ENCODE data around the gene SLC46A2. TPM values are rescaled to one million over a fixed set of nuclear protein-coding genes. Genes with fewer than 3 reads are reported as not detected.

The SLC46A2 gene
- total and polyA plus RNA-seq, 2 of the 13 experiments (the other 11 are each of a cell fraction or from before 2014, with no cell fraction given), result not detected

DNA sequence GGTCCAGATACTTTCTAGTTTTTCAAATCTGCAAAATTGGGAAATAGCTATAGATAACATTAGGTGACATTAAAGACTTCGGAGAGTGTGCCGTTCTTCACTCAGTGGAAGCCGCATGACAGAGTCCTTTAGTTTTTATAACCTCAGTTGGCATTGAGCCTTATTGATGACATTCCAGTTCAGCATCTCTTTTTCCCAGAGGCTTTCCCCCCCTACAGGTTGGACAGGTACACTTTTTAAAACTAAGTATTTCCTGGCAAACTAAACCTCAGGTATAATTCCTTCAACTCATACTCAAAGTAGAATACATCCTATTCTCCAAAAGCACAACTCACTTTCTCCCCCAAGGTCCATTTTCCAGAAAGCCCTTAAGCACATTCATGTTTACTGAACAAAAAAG is 58.7 kb downstream of the SLC46A2 start:
- H3K9ac ChIP-seq (ENCODE audit: insufficient read depth, low read depth, low read length), result no peak overlapping the region
- FAIRE-seq (no peak), ATAC-seq (no peak), DNase-seq (ENCODE audit: low spot score) (no peak)
- H3K4me2 ChIP-seq (ENCODE audit: low read depth, low read length), result no peak overlapping the region
- no peaks in the 10 kb centered on the region for H4K20me1 ChIP-seq (ENCODE audit: insufficient read depth, low read length)
- intact Hi-C loops (cut with micrococcal nuclease; ENCODE audit: unreplicated experiment), result no loop called here
- H3K27me3 ChIP-seq (ENCODE audit: control insufficient read depth in 1 of 2, insufficient read depth in 2 of 2, low read length in 2 of 2), result no peaks in the 10 kb centered on the region
- peaks cover 2 to 14% of the 10 kb centered on the region in 2 experiments; a peak in 2 of 5 replicates for H3K36me3 ChIP-seq (replicated peaks in 1 of 2; ENCODE audit: control insufficient read depth in 1 of 2, insufficient read depth in 2 of 2, low read length in 2 of 2)
- H3K9me3 ChIP-seq (ENCODE audit: low read length), result no peaks in the 10 kb centered on the region
- POLR2A ChIA-PET, result no interaction called here
- in situ Hi-C loops (cut with HindIII; ENCODE audit: extremely low pct_ligation_motif_present, low pct_unique_long_range_greater_than_20kb), result no loop called here
- no peak for TF ChIP-seq EP300 (IDR thresholded peaks at IDR 0.05; ENCODE audit: low read depth in 2 of 2, low read length in 2 of 2)
- TF ChIP-seq EP300 (CRISPR knock-in tag; IDR thresholded peaks at IDR 0.05; ENCODE audit: borderline replicate concordance), result no peak
- TF ChIP-seq NKX3-1 (CRISPR knock-in tag; IDR thresholded peaks at IDR 0.05), result no peak
- TF ChIP-seq, protein P1, sequence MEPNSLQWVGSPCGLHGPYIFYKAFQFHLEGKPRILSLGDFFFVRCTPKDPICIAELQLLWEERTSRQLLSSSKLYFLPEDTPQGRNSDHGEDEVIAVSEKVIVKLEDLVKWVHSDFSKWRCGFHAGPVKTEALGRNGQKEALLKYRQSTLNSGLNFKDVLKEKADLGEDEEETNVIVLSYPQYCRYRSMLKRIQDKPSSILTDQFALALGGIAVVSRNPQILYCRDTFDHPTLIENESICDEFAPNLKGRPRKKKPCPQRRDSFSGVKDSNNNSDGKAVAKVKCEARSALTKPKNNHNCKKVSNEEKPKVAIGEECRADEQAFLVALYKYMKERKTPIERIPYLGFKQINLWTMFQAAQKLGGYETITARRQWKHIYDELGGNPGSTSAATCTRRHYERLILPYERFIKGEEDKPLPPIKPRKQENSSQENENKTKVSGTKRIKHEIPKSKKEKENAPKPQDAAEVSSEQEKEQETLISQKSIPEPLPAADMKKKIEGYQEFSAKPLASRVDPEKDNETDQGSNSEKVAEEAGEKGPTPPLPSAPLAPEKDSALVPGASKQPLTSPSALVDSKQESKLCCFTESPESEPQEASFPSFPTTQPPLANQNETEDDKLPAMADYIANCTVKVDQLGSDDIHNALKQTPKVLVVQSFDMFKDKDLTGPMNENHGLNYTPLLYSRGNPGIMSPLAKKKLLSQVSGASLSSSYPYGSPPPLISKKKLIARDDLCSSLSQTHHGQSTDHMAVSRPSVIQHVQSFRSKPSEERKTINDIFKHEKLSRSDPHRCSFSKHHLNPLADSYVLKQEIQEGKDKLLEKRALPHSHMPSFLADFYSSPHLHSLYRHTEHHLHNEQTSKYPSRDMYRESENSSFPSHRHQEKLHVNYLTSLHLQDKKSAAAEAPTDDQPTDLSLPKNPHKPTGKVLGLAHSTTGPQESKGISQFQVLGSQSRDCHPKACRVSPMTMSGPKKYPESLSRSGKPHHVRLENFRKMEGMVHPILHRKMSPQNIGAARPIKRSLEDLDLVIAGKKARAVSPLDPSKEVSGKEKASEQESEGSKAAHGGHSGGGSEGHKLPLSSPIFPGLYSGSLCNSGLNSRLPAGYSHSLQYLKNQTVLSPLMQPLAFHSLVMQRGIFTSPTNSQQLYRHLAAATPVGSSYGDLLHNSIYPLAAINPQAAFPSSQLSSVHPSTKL (CRISPR knock-in tag; IDR thresholded peaks at IDR 0.05), result no peak
- no peaks in the 10 kb centered on the region for H3K79me2 ChIP-seq (ENCODE audit: insufficient read depth, low read length)
- H3K27ac ChIP-seq (ENCODE audit: extremely low read length, insufficient read depth, low read length), result no peak overlapping the region
- CTCF ChIA-PET (ENCODE audit: low intra/inter-chr PET ratio, low total read pairs), result no interaction called here
- no TSS peak for BruUV-seq (replicated peaks)
- peaks cover 15% of the 10 kb centered on the region for H3K4me1 ChIP-seq (ENCODE audit: insufficient read depth, low read length)
- no peak overlapping the region for H3K4me3 ChIP-seq (replicated peaks in 1 of 3; ENCODE audit: insufficient read depth in 1 of 3, low read depth in 2 of 3, low read length in 3 of 3)
- WGBS (ENCODE audit: low lambda C conversion rate), result 93% methylated on average over 3 of the region's 3 CpGs
- H2AFZ ChIP-seq (ENCODE audit: low read length), result no peak overlapping the region

DNA sequence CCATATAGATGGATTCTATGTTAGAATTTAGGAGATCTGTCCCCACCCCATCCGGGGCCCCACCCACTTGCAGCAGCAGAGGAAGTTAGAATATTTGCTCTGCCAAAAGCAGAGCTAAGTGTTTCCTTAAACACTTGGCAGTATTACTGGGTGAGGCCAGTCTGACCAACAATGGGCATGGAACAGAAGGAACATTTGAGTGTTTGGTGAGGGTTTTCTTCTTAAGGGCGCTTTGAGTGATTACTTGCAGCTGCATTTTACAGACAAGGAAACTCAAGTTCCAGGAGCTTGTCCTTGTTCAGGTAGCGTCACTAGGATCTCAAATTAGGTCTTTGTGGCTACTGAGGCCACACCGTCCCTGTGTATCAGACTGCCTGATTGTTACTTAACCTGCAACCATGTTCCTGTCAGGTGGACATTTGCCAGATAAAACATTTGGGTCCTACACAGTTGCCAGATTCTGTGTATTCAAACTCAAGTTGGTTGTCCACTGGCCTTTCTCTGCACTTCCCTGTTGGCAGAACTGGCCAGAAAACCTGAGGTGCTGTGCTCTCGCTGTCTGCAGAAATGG is 59.3 kb downstream of the SLC46A2 start:
- WGBS (ENCODE audit: low lambda C conversion rate), result 96% methylated on average over 5 of the region's 5 CpGs
- no peak for ATAC-seq
- TF ChIP-seq MLX (CRISPR knock-in tag; IDR thresholded peaks at IDR 0.05), result no peak
- no peak for TF ChIP-seq ATAD3A (CRISPR knock-in tag; IDR thresholded peaks at IDR 0.05)
- no peak for TF ChIP-seq HNRNPL (IDR thresholded peaks at IDR 0.05; ENCODE audit: low read depth, low read length)
- TF ChIP-seq SMARCC2 (IDR thresholded peaks at IDR 0.05), result no peak
- TF ChIP-seq TBX2 (CRISPR knock-in tag; IDR thresholded peaks at IDR 0.05; ENCODE audit: borderline replicate concordance), result no peak
- no peak for TF ChIP-seq RAD21 (CRISPR knock-in tag; IDR thresholded peaks at IDR 0.05)
- TF ChIP-seq SOX6 (IDR thresholded peaks at IDR 0.05), result no peak
- no peak for TF ChIP-seq SOX6 (CRISPR knock-in tag; IDR thresholded peaks at IDR 0.05)
- no peak for TF ChIP-seq ZNF263 (CRISPR knock-in tag; IDR thresholded peaks at IDR 0.05)
- no peak for TF ChIP-seq TRIM24 (CRISPR knock-in tag; IDR thresholded peaks at IDR 0.05)
- no peak for TF ChIP-seq MBNL3 (CRISPR knock-in tag; conservative IDR thresholded peaks at IDR 0.05)
- TF ChIP-seq ZNF33A (CRISPR knock-in tag; IDR thresholded peaks at IDR 0.05; ENCODE audit: borderline replicate concordance), result no peak
- no peak for TF ChIP-seq PRMT3 (CRISPR knock-in tag; IDR thresholded peaks at IDR 0.05; ENCODE audit: borderline replicate concordance, low read depth)

More for the DNA sequence above, 59.3 kb downstream of the SLC46A2 start:
- FAIRE-seq, result no peak
- H3K9me3 ChIP-seq (ENCODE audit: low read length), result no peaks in the 10 kb centered on the region
- peaks cover 9% of the 10 kb centered on the region for H3K4me1 ChIP-seq (ENCODE audit: insufficient read depth, low read length)
- intact Hi-C loops (cut with micrococcal nuclease; ENCODE audit: unreplicated experiment) (no loop called here), in situ Hi-C loops (cut with HindIII; ENCODE audit: extremely low pct_ligation_motif_present, low pct_unique_long_range_greater_than_20kb) (no loop called here)
- peaks cover 2 to 14% of the 10 kb centered on the region in 2 experiments; a peak in 2 of 5 replicates for H3K36me3 ChIP-seq (replicated peaks in 1 of 2; ENCODE audit: control insufficient read depth in 1 of 2, insufficient read depth in 2 of 2, low read length in 2 of 2)
- H3K27me3 ChIP-seq (ENCODE audit: control insufficient read depth in 1 of 2, insufficient read depth in 2 of 2, low read length in 2 of 2), result no peaks in the 10 kb centered on the region
- no peak overlapping the region for H3K27ac ChIP-seq (ENCODE audit: extremely low read length, insufficient read depth, low read length)
- no TSS peak for BruUV-seq (replicated peaks)
- no peaks in the 10 kb centered on the region for H3K79me2 ChIP-seq (ENCODE audit: insufficient read depth, low read length)
- H3K4me2 ChIP-seq (ENCODE audit: low read depth, low read length), result no peak overlapping the region
- H3K9ac ChIP-seq (ENCODE audit: insufficient read depth, low read depth, low read length), result no peak overlapping the region
- no peak overlapping the region for H2AFZ ChIP-seq (ENCODE audit: low read length)
- H3K4me3 ChIP-seq (replicated peaks in 1 of 3; ENCODE audit: insufficient read depth in 1 of 3, low read depth in 2 of 3, low read length in 3 of 3), result no peak overlapping the region
- DNase-seq (ENCODE audit: low spot score), result no peak
- CTCF ChIA-PET (ENCODE audit: low intra/inter-chr PET ratio, low total read pairs), result no interaction called here
- POLR2A ChIA-PET, result no interaction called here
- no peaks in the 10 kb centered on the region for H4K20me1 ChIP-seq (ENCODE audit: insufficient read depth, low read length)
